ENCODE results near the gene RBM19. TPM values are rescaled to one million over a fixed set of nuclear protein-coding genes. Genes with fewer than 3 reads are reported as not detected.
"Not testable (repeated sequence)": the region's sequence is repeated elsewhere in the genome, so short reads cannot be mapped to it uniquely, and the experiment has no call there.

Gene RBM19
- total and polyA plus RNA-seq, 12 donors = 13.3 to 26.6 (median 16.2) TPM

GRCh38 chr12:113996026-113996425, 29.9 kb upstream of the RBM19 start:
- WGBS, 2 donors = 29 to 31% methylated on average over 7 of the region's 7 CpGs
- H3K27me3 ChIP-seq = peaks cover 0 to 50% (median 36%) of the 10 kb centered on the region in 7 donors

GRCh38 chr12:113994051-113994450, 27.9 kb upstream of the RBM19 start:
- no peak overlapping the region for H3K4me3 ChIP-seq
- H3K36me3 ChIP-seq = no peaks in the 10 kb centered on the region
- DNase-seq (no peak), ATAC-seq (no peak)
- intact Hi-C loops (cut with DNase I) = no loop called here
- H3K9me3 ChIP-seq = no peaks in the 10 kb centered on the region
- no peaks in the 10 kb centered on the region for H3K4me1 ChIP-seq
- H3K27ac ChIP-seq = no peak overlapping the region
- H3K27me3 ChIP-seq = peaks cover 0 to 57% (median 36%) of the 10 kb centered on the region in 7 donors
- no peak for TF ChIP-seq CTCF (IDR thresholded peaks at IDR 0.05)
- 81 to 86% methylated on average over 3 of the region's 3 CpGs for WGBS, 2 donors

More at GRCh38 chr12:113996026-113996425, 29.9 kb upstream of the RBM19 start:
- intact Hi-C loops (cut with DNase I) = no loop called here
- Histone ChIP-seq H3K4me3 (no peak overlapping the region), H3K36me3 (no peaks in the 10 kb centered on the region), H3K27ac (no peak overlapping the region), H3K4me1 (no peaks in the 10 kb centered on the region), H3K9me3 (no peaks in the 10 kb centered on the region)
- TF ChIP-seq CTCF (IDR thresholded peaks at IDR 0.05) = no peak
- ATAC-seq (no peak), DNase-seq (no peak)

- H3K4me1 ChIP-seq; H3K36me3 ChIP-seq; H3K27ac ChIP-seq; intact Hi-C loops (cut with DNase I); H3K4me3 ChIP-seq; DNase-seq; ATAC-seq; H3K9me3 ChIP-seq: not testable (repeated sequence)
- WGBS, 2 donors = 66 to 67% methylated on average over 4 of the region's 4 CpGs
- peaks cover 0 to 57% (median 43%) of the 10 kb centered on the region in 7 donors for H3K27me3 ChIP-seq
Observed at GRCh38 chr12:113992751-113993150, 26.6 kb upstream of the RBM19 start.

GRCh38 chr12:113991224-113992044, 25.3 kb upstream of the RBM19 start:
- no peak overlapping the region for H3K27ac ChIP-seq
- DNase-seq = no peak
- no peak for TF ChIP-seq CTCF (IDR thresholded peaks at IDR 0.05)
- no peaks in the 10 kb centered on the region for H3K36me3 ChIP-seq
- WGBS, 2 donors = 59 to 68% methylated on average over 6 of the region's 6 CpGs
- intact Hi-C loops (cut with DNase I) = no loop called here
- H3K4me1 ChIP-seq = no peaks in the 10 kb centered on the region
- no peaks in the 10 kb centered on the region for H3K9me3 ChIP-seq
- ATAC-seq = no peak
- H3K4me3 ChIP-seq = no peak overlapping the region
- H3K27me3 ChIP-seq = peaks cover 0 to 65% (median 47%) of the 10 kb centered on the region in 7 donors

Measured in heart right ventricle (tissue), 16 donors.